Stimulated activated naive CD4-positive, alpha-beta T cell treated with Interleukin-2 at 50 U/mL for 16 hours (primary cell): ENCODE measurements around the gene CDA.

ENCODE experiments used
- DNase-seq: peaks from one replicate; lab custom pipeline; 2025; lab: John Stamatoyannopoulos, UW

CDA gene

DNA sequence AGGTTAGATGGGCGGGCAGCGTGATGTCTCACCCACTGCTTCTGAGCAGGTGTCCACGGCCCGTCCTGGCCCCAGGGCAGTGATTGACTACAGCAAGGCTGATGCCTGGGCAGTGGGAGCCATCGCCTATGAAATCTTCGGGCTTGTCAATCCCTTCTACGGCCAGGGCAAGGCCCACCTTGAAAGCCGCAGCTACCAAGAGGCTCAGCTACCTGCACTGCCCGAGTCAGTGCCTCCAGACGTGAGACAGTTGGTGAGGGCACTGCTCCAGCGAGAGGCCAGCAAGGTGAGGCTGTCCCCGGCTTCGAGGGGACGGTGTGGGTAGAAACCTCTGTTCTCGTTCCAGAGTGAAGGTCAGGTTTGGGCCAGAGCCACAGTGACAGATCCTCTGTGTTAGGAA is 60.0 kb downstream of the CDA start:
- DNase-seq: no peak

DNA sequence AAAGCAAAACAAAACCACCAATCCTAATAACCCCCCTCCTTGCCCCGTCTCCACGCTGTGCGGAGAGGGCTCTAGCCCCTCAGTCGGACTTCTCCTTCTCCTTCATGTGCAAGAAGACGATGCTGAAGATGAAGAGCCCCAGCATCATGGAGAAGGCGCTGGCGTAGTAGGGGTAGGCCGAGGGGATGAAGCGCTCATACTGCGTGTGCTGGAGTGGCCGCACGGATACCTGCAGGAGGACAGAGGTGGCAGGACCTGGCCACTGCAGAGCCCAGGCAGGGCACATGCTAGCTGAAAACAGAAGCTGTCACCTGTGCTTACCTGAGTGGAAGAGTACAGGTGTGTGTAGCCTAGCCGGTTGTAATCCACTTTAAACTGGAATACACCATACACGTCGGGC is 63.4 kb downstream of the CDA start:
- no peak for DNase-seq

DNA sequence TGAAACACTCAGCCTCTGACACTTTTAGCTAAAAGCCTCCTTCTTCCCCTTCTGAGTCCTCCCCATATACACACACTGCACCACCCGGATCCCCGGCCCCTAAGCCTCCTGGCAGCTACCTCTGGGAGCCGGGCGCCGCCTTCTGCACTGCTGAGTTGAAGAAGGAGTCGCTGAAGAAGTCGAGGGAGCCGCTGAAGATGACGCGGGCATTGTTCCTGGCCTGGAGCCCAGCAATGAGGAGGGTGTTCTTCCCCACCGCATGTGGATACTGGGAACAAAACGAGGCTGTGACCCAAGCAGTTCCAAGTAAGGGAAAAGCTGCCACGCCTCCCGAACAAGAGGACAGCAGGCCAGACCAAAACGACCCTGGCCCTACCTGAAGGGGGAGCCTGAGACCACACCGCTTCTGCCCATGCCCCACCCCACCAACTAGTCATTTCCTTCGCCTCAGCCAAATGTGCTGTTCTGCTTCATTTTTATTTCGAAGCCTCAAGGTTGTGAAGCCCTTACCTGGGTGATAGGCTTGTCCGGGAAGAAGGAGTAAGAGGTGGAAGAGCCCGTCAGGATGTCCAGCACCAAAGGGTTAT is 65.3 kb downstream of the CDA start:
- DNase-seq: no peak

DNA sequence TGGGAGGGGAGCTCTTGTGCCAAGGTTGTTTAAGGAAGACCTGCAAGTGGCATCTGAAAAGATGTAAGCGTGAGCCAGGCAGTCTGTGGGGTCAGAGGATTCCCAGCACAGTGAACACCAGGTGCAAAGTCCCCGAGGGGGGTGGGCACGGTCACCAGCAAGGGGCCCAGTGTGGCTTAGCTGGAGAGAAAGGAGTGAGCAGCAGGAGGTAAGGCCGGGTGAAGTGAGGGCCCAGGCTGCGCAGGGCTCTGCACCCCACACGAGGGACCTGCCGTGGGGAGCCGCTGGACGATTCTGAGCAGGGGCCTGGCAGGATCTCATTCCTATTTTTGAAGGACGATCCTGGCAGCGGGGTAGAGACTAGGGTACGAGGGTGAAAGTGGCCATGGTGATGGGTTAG is 68.1 kb downstream of the CDA start:
- DNase-seq: no peak

DNA sequence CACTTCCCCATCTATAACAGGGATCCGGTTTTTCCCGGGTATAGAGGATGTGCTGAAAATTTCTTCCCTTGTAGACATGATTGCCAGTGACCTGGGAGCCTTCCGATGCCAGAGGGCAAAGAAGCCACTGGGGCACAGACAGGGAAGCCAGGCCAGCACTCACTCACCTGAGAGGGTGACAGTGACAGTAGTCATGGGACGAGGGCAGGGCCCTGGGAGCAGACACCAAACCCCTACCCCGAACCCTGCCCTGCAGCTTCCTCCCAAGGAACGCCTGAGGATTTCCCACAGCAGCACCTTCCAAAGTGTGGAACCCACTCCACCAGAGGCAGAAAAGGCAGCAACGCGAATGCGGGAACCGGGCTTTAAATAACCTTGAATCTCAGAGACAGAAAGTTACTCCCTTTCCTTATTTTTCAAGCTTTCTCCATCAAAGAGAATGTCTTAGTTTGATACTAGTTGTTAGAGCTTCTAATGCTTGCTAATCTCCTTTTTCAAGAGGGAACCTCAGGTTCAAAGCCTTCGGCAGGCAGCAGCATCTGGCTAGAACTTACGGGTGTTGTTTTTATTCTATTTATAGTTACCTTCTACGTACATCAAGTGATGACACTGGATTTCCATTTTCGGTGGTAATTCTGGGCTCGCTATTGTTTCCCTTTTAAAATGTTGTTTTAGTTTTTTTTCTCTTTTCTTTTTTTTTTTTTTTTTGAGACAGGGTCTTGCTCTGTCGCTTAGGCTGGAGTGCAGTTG is 69.4 kb downstream of the CDA start:
- DNase-seq: no peak

DNA sequence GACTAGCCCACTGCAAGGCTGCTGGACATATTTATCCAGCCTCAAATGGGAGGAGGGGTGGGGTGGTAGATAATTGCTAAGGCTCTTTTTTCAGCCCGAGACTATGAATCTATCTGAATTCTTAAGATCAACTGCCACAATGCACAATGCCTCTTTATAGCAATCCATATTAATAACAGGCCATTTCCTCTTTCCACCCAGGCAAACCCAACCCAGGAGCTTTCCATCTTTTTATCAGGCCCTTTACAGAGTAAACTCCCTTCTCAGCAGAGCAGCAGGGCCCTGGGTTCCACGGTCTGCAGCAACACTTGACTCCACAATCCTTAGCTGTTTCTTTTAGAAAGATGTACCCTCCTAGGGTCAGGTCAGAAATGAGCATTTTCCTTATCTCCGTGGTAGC is 71.5 kb downstream of the CDA start:
- no peak for DNase-seq

DNA sequence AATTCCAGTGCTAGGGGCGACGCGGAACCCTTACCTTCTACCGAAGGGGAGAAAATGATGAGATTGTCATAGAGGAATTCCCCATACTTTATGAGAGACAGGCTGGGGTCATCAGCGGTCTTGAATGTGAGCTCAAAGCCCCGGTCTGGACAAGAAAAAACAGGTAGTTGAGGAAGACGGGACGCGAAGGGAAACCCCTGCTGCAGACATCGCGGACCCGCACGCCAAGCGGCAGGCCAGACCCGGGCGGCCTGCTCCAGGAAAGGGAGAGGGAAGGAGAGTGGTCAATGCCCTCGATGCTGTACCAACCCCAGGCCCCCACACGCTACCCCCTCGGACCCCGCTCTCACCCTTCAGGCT is 71.9 kb downstream of the CDA start:
- DNase-seq: no peak

DNA sequence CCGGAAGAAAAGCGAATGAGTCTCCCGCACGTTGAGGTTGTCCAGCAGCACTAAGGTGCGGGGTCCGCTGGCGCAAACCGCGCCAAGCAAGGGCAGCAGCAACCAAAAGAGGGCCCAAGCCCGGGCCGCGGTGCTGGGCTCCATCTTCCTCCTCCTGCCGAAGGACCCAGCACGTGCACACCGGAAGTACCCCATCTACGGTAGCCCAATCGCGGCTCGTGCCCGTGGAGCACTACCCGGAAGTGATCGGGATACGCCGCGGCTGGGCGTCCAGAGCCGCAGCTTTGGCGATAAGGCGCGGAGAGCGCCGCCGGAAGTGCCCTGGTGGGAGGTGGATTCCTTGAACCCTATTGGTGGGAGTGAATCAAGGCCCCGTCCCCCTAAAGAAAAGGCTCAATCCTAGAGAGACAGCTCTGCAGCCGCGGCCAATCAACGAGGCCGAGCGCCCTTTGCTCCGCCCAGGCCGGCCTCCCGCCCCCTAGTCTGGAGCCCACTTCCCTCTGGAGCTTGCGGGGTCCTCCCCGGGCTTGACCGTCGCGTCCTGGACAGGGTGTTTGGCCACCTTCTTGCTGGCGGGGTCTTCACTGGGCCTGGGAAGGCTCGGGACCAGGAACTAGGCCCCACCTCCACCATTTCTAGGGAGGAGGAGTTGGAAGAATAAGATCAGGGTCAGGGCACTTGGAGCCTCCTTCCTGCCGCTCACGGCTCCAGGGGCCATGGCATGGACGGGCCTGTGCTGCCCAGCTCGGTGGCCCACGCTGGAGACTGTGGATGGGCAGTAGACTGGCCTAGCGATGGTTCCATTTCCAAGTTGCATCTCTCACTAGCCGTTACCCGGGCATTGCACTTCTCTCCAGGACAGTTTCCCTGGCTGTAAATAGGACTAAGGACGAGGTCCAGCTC is 72.6 kb downstream of the CDA start, which contains the start of gene DDOST:
DDOST (minus strand) TSS at position 163 of the 903 bp plus-strand sequence; CDS start at position 144, 19 bp downstream.
- DNase-seq: peak; percentile 96

DNA sequence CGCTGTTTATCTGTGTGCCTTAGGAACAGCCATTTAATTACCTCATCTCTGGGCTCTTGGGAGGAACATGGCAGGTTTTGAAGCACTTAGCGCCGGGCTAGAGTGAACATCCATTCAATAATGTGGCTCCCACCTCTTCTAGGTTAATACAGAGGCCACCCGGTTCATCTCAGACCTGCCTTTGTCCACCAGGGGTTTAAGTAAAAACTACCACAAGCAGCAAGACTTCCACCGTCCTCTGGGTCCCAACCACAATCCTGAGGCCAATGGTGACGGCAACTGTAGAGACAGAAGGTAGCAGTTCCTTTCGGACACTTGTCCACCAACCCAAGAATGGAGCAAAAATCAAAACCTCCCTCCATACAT is 73.2 kb downstream of the CDA start:
- no peak for DNase-seq

DNA sequence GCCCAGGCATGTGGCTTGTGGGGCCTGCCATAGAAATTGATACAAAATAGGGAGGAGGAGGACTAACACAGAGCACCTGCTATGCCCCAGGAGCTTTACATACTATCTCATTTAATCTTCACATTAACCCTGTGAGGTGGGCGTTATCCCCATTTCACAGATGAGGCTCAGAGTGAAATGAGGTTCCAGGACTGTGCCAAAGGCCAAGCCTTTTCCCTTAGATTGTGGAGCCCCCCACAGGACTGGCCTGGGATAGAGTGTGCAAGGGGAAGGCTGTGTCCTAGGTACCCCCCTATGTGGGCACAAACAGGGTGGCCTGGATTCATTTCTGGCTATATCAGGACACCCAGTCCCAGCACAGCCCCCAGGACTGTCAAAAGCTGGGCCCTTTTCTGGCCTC is 74.5 kb downstream of the CDA start:
- no peak for DNase-seq

DNA sequence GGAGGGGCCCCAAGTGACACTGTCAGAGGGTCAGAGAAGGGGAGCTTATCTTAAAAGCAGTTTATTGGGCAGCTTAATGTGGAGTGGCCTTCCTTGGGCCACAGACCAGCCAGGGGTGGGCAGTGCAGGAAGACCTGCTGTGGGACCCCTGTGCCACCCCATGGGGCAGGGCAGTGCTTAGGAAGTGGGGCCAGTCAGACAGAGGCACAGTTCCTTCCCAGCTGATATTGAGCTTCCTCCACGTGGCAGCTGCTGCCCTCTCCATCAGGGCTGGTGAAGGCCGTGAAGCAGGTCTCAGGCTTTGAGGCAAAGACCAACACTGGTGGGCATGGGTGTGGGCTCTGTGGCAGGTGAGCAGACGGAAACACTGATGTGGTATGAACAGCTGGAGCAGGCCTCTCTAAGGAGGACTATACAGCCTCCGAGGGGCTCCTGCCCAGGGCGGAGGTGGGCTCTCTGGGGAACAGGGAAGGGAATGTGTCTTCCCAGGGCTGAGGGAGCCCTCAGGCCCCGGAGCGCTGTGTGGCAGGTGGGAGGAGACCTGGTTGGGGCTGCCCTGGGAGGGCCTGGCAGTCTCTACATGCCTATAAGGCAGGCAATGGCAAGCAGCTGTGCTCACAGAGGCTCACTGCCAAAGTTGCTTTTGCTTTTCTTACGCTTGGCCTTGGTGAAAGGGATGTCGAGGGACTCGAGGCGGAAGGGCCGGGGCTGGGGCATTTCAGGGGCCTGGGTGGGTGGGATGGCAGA is 75.2 kb downstream of the CDA start:
- DNase-seq: no peak

DNA sequence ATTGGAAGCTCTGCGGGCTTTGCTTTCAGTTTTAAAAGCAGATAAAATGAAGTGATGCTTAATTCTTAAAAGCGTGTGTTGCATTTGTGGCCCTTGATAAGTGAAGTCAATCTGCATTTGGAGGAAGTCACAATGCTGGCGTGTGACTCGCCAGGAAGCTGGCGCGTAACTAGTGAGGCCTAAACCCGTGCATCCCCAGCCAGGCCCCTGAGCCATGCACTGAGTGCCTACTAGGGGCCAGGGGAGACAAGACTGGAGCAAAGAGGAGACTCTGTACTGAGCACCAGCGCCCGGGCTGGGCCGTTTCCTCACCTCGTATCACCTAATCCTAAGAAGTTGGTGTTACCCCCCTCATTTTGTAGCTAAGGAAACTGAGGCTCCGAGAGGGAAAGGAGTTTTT is 76.8 kb downstream of the CDA start:
- DNase-seq: no peak

DNA sequence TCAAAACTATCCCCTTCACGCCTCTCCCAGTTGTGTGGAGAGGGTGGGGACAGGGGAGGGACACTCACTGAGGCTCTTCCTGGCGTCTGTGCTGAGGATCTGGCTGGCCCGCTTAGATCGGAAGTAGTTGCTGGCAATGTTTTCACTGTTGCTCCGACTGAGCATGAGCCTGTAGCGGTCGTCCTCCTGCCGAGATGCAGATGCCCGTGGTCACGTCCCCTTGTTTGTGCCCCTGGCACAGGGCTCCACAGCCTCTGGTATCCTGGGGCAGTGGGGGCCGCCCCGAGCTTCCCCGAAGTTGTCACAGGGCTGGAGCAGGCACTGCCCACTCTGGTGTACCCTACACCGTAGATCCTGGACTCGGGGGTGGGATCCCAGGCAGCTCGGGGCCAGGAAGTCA is 77.2 kb downstream of the CDA start:
- DNase-seq: no peak

DNA sequence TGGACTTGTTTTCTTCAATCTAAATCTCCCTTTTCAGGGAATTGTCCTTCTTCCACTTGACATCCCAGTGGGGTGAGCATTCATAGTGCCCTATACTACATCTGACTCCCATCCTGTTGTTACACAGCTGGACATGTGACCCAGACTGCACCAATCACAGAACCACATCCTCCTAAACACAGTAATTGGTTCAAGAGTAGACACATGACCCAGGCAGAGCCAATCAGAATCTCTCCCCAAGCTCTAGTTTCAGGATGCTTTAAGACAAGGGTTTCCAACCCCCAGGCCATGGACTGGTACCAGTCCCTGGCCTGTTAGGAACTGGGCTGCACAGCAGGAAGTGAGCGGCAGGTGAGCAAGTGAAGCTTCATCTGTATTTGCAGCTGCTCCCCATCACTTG is 77.9 kb downstream of the CDA start:
- no peak for DNase-seq
